PC-3 (cell line): ENCODE data around the gene TGFBR3. TPM values are rescaled to one million over a fixed set of nuclear protein-coding genes. Genes with fewer than 3 reads are reported as not detected.

Experiments used
- ATAC-seq: fragments of 200-7000 bp; cut with Tn5 transposase; 2 replicates; pipeline ENCODE4 v1.9.1; 2020; ENCODE audit warnings: mild to moderate bottlenecking, moderate library complexity
- BruUV-seq: library from RNA; stranded (reverse); fragments of 400-500 nt; replicated peaks from 2 replicates; lab custom pipeline; 2021; lab: Mats Ljungman, UMichigan
- CTCF ChIA-PET: fragments of 300-600 bp; sonication (Branson Sonifier 250); formaldehyde crosslinking; loops from one replicate; lab custom pipeline; 2022; ENCODE audit warnings: antibody characterized with exemption; lab: Charles Lee
- POLR2A ChIA-PET: fragments of 300-600 bp; sonication (Branson Sonifier 250); formaldehyde crosslinking; loops from one replicate; lab custom pipeline; 2022; ENCODE audit warnings: antibody characterized with exemption; ENCODE audit not compliant: unreplicated experiment; lab: Charles Lee
- DNase-seq: peaks from one replicate; pipeline ENCODE4 v3.0.0-alpha.2; 2015
- H2AFZ ChIP-seq: fragments of 300-600 bp; sonication (generic); 2 replicates; pipeline ENCODE4 v1.6.0; 2016; ENCODE audit warnings: antibody characterized with exemption, low read length
- H3F3A ChIP-seq: fragments of 300-600 bp; sonication (generic); one replicate; pipeline ENCODE4 v1.6.0; 2017; ENCODE audit warnings: antibody characterized with exemption, low read length, control low read depth, mild to moderate bottlenecking; ENCODE audit not compliant: unreplicated experiment
- H3K27ac ChIP-seq: fragments of 300-600 bp; sonication (generic); 2 replicates; pipeline ENCODE4 v1.5.1; 2016; ENCODE audit warnings: mild to moderate bottlenecking, low read length
- H3K27me3 ChIP-seq: fragments of 300-600 bp; sonication (generic); 2 replicates; pipeline ENCODE4 v1.6.1; 2016; ENCODE audit warnings: low read length, mixed read lengths
- H3K36me3 ChIP-seq: fragments of 300-600 bp; sonication (generic); 2 replicates; pipeline ENCODE4 v1.6.1; 2016; ENCODE audit warnings: low read depth, mixed run types, low read length, mixed read lengths
- H3K4me1 ChIP-seq: fragments of 300-600 bp; sonication (generic); 2 replicates; pipeline ENCODE4 v1.5.1; 2016; ENCODE audit warnings: low read length; ENCODE audit not compliant: insufficient read depth
- H3K4me2 ChIP-seq: fragments of 300-600 bp; sonication (generic); 2 replicates; pipeline ENCODE4 v1.6.0; 2016; ENCODE audit warnings: low read length
- H3K4me3 ChIP-seq: fragments of 300-600 bp; sonication (generic); 2 replicates; pipeline ENCODE4 v1.5.1; 2016; ENCODE audit warnings: mild to moderate bottlenecking, low read length, mixed read lengths
- H3K79me2 ChIP-seq: fragments of 300-600 bp; sonication (generic); 2 replicates; pipeline ENCODE4 v1.6.1; 2017; ENCODE audit warnings: low read length, mixed read lengths
- H3K9ac ChIP-seq: fragments of 300-600 bp; sonication (generic); 2 replicates; pipeline ENCODE4 v1.6.0; 2016; ENCODE audit warnings: mild to moderate bottlenecking, low read length
- H3K9me2 ChIP-seq: fragments of 300-600 bp; sonication (generic); replicated peaks from 2 replicates; pipeline ENCODE4 v1.6.1; 2016; ENCODE audit warnings: mixed run types, low read length, mixed read lengths
- H3K9me3 ChIP-seq: fragments of 300-600 bp; sonication (generic); 2 replicates; pipeline ENCODE4 v1.6.1; 2016; ENCODE audit warnings: low read length, mixed read lengths
- H4K20me1 ChIP-seq: fragments of 300-600 bp; sonication (generic); 2 replicates; pipeline ENCODE4 v1.6.1; 2016; ENCODE audit warnings: low read length, mixed read lengths
- CTCF ChIP-seq: fragments of 300-600 bp; sonication (generic); conservative IDR thresholded peaks from 2 replicates; pipeline ENCODE4 v1.5.1; 2017; ENCODE audit warnings: antibody characterized with exemption, low read depth, mild to moderate bottlenecking, low read length
- EZH2 ChIP-seq: fragments of 300-600 bp; sonication (generic); IDR thresholded peaks from one replicate; pipeline ENCODE4 v1.6.1; 2017; ENCODE audit warnings: antibody characterized with exemption, mild to moderate bottlenecking, low read length; ENCODE audit not compliant: unreplicated experiment
- EZH2phosphoT487 ChIP-seq: fragments of 300-600 bp; sonication (generic); IDR thresholded peaks from 2 replicates; pipeline ENCODE4 v1.6.1; 2018; ENCODE audit warnings: mild to moderate bottlenecking, antibody characterized with exemption, low read length, borderline replicate concordance
- intact Hi-C: fragments of 100-400 bp; cut with micrococcal nuclease; formaldehyde crosslinking; loops from 2 replicates; pipeline ENCODE4 v1.9.0; 2023
- total RNA-seq: library from RNA; depleted of rRNA; stranded (reverse); fragments of >200 nt; gene quantifications from 2 replicates; pipeline ENCODE4 v1.2.3, GENCODE V29; 2014

Gene TGFBR3
- total RNA-seq, 1 experiment from 2014 or later = 2.8 TPM

- Histone ChIP-seq H3K9me3 (no peaks in the 10 kb centered on the region), H3K9ac (no peak overlapping the region), H4K20me1 (no peaks in the 10 kb centered on the region), H3K9me2 (no peaks in the 10 kb centered on the region), H3K27me3 (no peaks in the 10 kb centered on the region), H3K27ac (no peak overlapping the region), H3K4me3 (no peak overlapping the region), H3K79me2 (no peaks in the 10 kb centered on the region), H3F3A (no peaks in the 10 kb centered on the region), H3K4me2 (no peak overlapping the region), H3K36me3 (no peaks in the 10 kb centered on the region), H2AFZ (no peak overlapping the region), H3K4me1 (peaks cover 3% of the 10 kb centered on the region; the same call in 1 of the 2 replicates)
- no peak for DNase-seq
- ChIA-PET POLR2A (no interaction called here), CTCF (no interaction called here)
- TF ChIP-seq EZH2 (no peak), EZH2phosphoT487 (no peak), CTCF (no peak)
- no TSS peak for BruUV-seq
- ATAC-seq = no peak
- intact Hi-C loops = no loop called here
Observed at GRCh38 chr1:91725618-91725988, 160.3 kb downstream of the TGFBR3 start.

- DNase-seq = no peak
- ChIA-PET POLR2A (no interaction called here), CTCF (no interaction called here)
- no peak overlapping the region for H3K4me3 ChIP-seq
- intact Hi-C loops = no loop called here
- H3K79me2 ChIP-seq = no peaks in the 10 kb centered on the region
- no peaks in the 10 kb centered on the region for H3F3A ChIP-seq
- no peak for ATAC-seq
- H3K27ac ChIP-seq = no peak overlapping the region
- no peaks in the 10 kb centered on the region for H3K36me3 ChIP-seq
- TF ChIP-seq CTCF (no peak), EZH2phosphoT487 (no peak), EZH2 (no peak)
- no TSS peak for BruUV-seq
- no peaks in the 10 kb centered on the region for H3K4me1 ChIP-seq
- H3K4me2 ChIP-seq = no peak overlapping the region
- H3K9me3 ChIP-seq = no peaks in the 10 kb centered on the region
- no peaks in the 10 kb centered on the region for H4K20me1 ChIP-seq
- H3K9ac ChIP-seq = no peak overlapping the region
- H2AFZ ChIP-seq = no peak overlapping the region
- no peaks in the 10 kb centered on the region for H3K27me3 ChIP-seq
- H3K9me2 ChIP-seq = no peaks in the 10 kb centered on the region
Observed at GRCh38 chr1:91724644-91725043, 161.3 kb downstream of the TGFBR3 start.

- no peak for DNase-seq
- TF ChIP-seq CTCF (no peak), EZH2phosphoT487 (no peak), EZH2 (no peak)
- BruUV-seq = no TSS peak
- Histone ChIP-seq H3F3A (no peaks in the 10 kb centered on the region), H3K9me3 (no peaks in the 10 kb centered on the region), H3K9me2 (no peaks in the 10 kb centered on the region), H3K4me2 (no peak overlapping the region), H3K36me3 (no peaks in the 10 kb centered on the region), H3K79me2 (no peaks in the 10 kb centered on the region), H4K20me1 (no peaks in the 10 kb centered on the region), H3K4me1 (no peaks in the 10 kb centered on the region), H3K27me3 (no peaks in the 10 kb centered on the region), H3K9ac (no peak overlapping the region), H3K27ac (no peak overlapping the region), H3K4me3 (no peak overlapping the region), H2AFZ (no peak overlapping the region)
- ATAC-seq = no peak
- CTCF ChIA-PET = no interaction called here
- intact Hi-C loops = no loop called here
- POLR2A ChIA-PET = no interaction called here
Observed at GRCh38 chr1:91724231-91724630, 161.7 kb downstream of the TGFBR3 start.
